NCI-H1417 treated with DMSO at 0.1 percent for 48 hours (cell line): ENCODE data around the gene CA5B.
"Not testable (repeated sequence)": the region's sequence is repeated elsewhere in the genome, so short reads cannot be mapped to it uniquely, and the experiment has no call there.

ENCODE experiments used
- DNase-seq: peaks from one replicate; lab custom pipeline; 2025; lab: John Stamatoyannopoulos, UW

CA5B gene

GRCh38 chrX:15748841-15749240, 10.8 kb downstream of the CA5B start:
- DNase-seq, result no peak

- no peak for DNase-seq
Observed at GRCh38 chrX:15749642-15750610, 11.9 kb downstream of the CA5B start.

- no peak for DNase-seq
Observed at GRCh38 chrX:15750611-15751154, 12.6 kb downstream of the CA5B start.

GRCh38 chrX:15751155-15751819, 13.2 kb downstream of the CA5B start:
- no peak for DNase-seq

- no peak for DNase-seq
Observed at GRCh38 chrX:15755091-15755490, 17.0 kb downstream of the CA5B start.

GRCh38 chrX:15758140-15758539, 20.1 kb downstream of the CA5B start:
- no peak for DNase-seq

GRCh38 chrX:15759886-15760285, 21.8 kb downstream of the CA5B start:
- not testable (repeated sequence) for DNase-seq

GRCh38 chrX:15761564-15762191, 23.6 kb downstream of the CA5B start:
- DNase-seq, result no peak

- DNase-seq, result no peak
Observed at GRCh38 chrX:15769300-15769954, 31.4 kb downstream of the CA5B start.

GRCh38 chrX:15781961-15782699, 44.1 kb downstream of the CA5B start:
- DNase-seq, result no peak

- DNase-seq, result no peak
Observed at GRCh38 chrX:15785176-15785750, 47.2 kb downstream of the CA5B start.

GRCh38 chrX:15786915-15787314, 48.8 kb downstream of the CA5B start:
- DNase-seq, result no peak

GRCh38 chrX:15789979-15790768, 52.1 kb downstream of the CA5B start, which contains the start of gene ZRSR2:
Gene ZRSR2, plus strand, starts transcription at chrX:15790484. Its CDS starts 12 bp downstream, at chrX:15790496.
- DNase-seq, result peak; percentile 94

GRCh38 chrX:15790769-15791290, 52.8 kb downstream of the CA5B start:
- DNase-seq, result no peak

GRCh38 chrX:15797707-15798106, 59.6 kb downstream of the CA5B start:
- DNase-seq, result no peak

GRCh38 chrX:15804563-15804962, 66.5 kb downstream of the CA5B start:
- no peak for DNase-seq

GRCh38 chrX:15808254-15808653, 70.2 kb downstream of the CA5B start:
- no peak for DNase-seq

- no peak for DNase-seq
Observed at GRCh38 chrX:15812192-15812938, 74.3 kb downstream of the CA5B start.

GRCh38 chrX:15813416-15813815, 75.3 kb downstream of the CA5B start:
- no peak for DNase-seq
